Hepatocyte (in vitro differentiated cells): ENCODE data around the gene MXRA7. TPM values are rescaled to one million over a fixed set of nuclear protein-coding genes. Genes with fewer than 3 reads are reported as not detected.

Source experiments
- DNase-seq: peaks from one replicate; pipeline ENCODE4 v3.0.0-alpha.2; 2016; ENCODE audit warnings: low spot score
- H2AFZ ChIP-seq: fragments of 200-600 bp; sonication (generic); 2 replicates; pipeline ENCODE4 v1.6.0; 2016; ENCODE audit warnings: antibody characterized with exemption, mild to moderate bottlenecking
- H3K27ac ChIP-seq: fragments of 200-600 bp; sonication (generic); 2 replicates; pipeline ENCODE4 v1.5.1; 2016; ENCODE audit warnings: mild to moderate bottlenecking
- H3K27me3 ChIP-seq: fragments of 200-600 bp; sonication (generic); 2 replicates; pipeline ENCODE4 v1.6.1; 2016
- H3K36me3 ChIP-seq: fragments of 200-600 bp; sonication (generic); replicated peaks from 2 replicates; pipeline ENCODE4 v1.5.1; 2016; ENCODE audit warnings: low read depth; ENCODE audit not compliant: insufficient read depth
- H3K4me1 ChIP-seq: fragments of 200-600 bp; sonication (generic); 2 replicates; pipeline ENCODE4 v1.5.1; 2016; ENCODE audit warnings: mild to moderate bottlenecking, moderate library complexity; ENCODE audit not compliant: insufficient read depth
- H3K4me2 ChIP-seq: fragments of 200-600 bp; sonication (generic); 2 replicates; pipeline ENCODE4 v1.6.0; 2016
- H3K4me3 ChIP-seq: fragments of 200-600 bp; sonication (generic); 2 replicates; pipeline ENCODE4 v1.5.1; 2016; ENCODE audit warnings: mild to moderate bottlenecking
- H3K79me2 ChIP-seq: fragments of 200-600 bp; sonication (generic); 2 replicates; pipeline ENCODE4 v1.6.0; 2017; ENCODE audit warnings: mild to moderate bottlenecking
- H3K9me2 ChIP-seq: fragments of 200-600 bp; sonication (generic); replicated peaks from 2 replicates; pipeline ENCODE4 v1.6.0; 2017; ENCODE audit warnings: mild to moderate bottlenecking; ENCODE audit not compliant: insufficient read depth
- H3K9me3 ChIP-seq: fragments of 200-600 bp; sonication (generic); 2 replicates; pipeline ENCODE4 v1.5.1; 2016; ENCODE audit warnings: low read depth, mild to moderate bottlenecking
- H4K20me1 ChIP-seq: fragments of 200-600 bp; sonication (generic); 2 replicates; pipeline ENCODE4 v1.6.0; 2016; ENCODE audit warnings: mild to moderate bottlenecking; ENCODE audit not compliant: insufficient read depth, poor library complexity, severe bottlenecking
- CTCF ChIP-seq: fragments of 200-600 bp; sonication (generic); IDR thresholded peaks from 2 replicates; pipeline ENCODE4 v1.5.1; 2016; ENCODE audit warnings: antibody characterized with exemption, mild to moderate bottlenecking; ENCODE audit not compliant: poor library complexity
- EZH2 ChIP-seq: fragments of 200-600 bp; sonication (generic); IDR thresholded peaks from 2 replicates; pipeline ENCODE4 v1.6.1; 2016; ENCODE audit warnings: antibody characterized with exemption, mild to moderate bottlenecking, borderline replicate concordance
- EZH2phosphoT487 ChIP-seq: fragments of 200-600 bp; sonication (generic); IDR thresholded peaks from one replicate; pipeline ENCODE4 v1.6.1; 2018; ENCODE audit warnings: antibody characterized with exemption, mild to moderate bottlenecking, low read depth, moderate library complexity; ENCODE audit not compliant: unreplicated experiment, severe bottlenecking
- WGBS: methylation state at CpG from one replicate; pipeline ENCODE4 v1.1.6; 2016; ENCODE audit warnings: low lambda C conversion rate; ENCODE audit errors: missing lambda C conversion rate; 5-methylcytosine and 5-hydroxymethylcytosine counted together
- polyA plus RNA-seq: library from polyadenylated mRNA; unstranded; fragments of >200 nt; fragmentation: Nextera tagmentation; extraction: Ambion mirVana; gene quantifications from 2 replicates; pipeline ENCODE4 v1.2.1, GENCODE V29; 2016
- total RNA-seq: library from RNA; depleted of rRNA; stranded (reverse); fragments of >200 nt; gene quantifications from 2 replicates; pipeline ENCODE4 v1.2.3, GENCODE V29; 2014

The MXRA7 gene
- total and polyA plus RNA-seq, 2 experiments from 2014 or later, result 101 to 117 TPM

GRCh38 chr17:76721463-76721862 is 10.7 kb upstream of the MXRA7 start:
- H2AFZ ChIP-seq, result no peak overlapping the region
- H3K27ac ChIP-seq, result no peak overlapping the region
- WGBS, result 96% methylated on average over 10 of the region's 10 CpGs
- TF ChIP-seq EZH2phosphoT487, result no peak
- no peak for TF ChIP-seq EZH2
- no peak for TF ChIP-seq CTCF
- no peaks in the 10 kb centered on the region for H3K9me2 ChIP-seq
- H3K79me2 ChIP-seq, result peaks cover 44% of the 10 kb centered on the region
- no peak for DNase-seq
- H3K36me3 ChIP-seq, result peaks cover 11% of the 10 kb centered on the region
- H4K20me1 ChIP-seq, result peaks cover 6% of the 10 kb centered on the region
- H3K4me3 ChIP-seq, result no peak overlapping the region
- H3K4me1 ChIP-seq, result peaks cover 15% of the 10 kb centered on the region
- no peak overlapping the region for H3K4me2 ChIP-seq
- no peaks in the 10 kb centered on the region for H3K27me3 ChIP-seq
- H3K9me3 ChIP-seq, result no peaks in the 10 kb centered on the region

- no peak for DNase-seq
- TF ChIP-seq EZH2phosphoT487, result no peak
- no peak for TF ChIP-seq EZH2
- TF ChIP-seq CTCF, result no peak
- H3K79me2 ChIP-seq, result peaks cover 44% of the 10 kb centered on the region
- H3K4me2 ChIP-seq, result no peak overlapping the region
- no peak overlapping the region for H2AFZ ChIP-seq
- H3K9me2 ChIP-seq, result no peaks in the 10 kb centered on the region
- no peak overlapping the region for H3K4me3 ChIP-seq
- peaks cover 6% of the 10 kb centered on the region for H4K20me1 ChIP-seq
- WGBS, result 94% methylated on average over 9 of the region's 9 CpGs
- peaks cover 11% of the 10 kb centered on the region for H3K36me3 ChIP-seq
- H3K9me3 ChIP-seq, result no peaks in the 10 kb centered on the region
- H3K27me3 ChIP-seq, result no peaks in the 10 kb centered on the region
- H3K4me1 ChIP-seq, result peaks cover 15% of the 10 kb centered on the region
- no peak overlapping the region for H3K27ac ChIP-seq
These were observed 10.2 kb upstream of the MXRA7 start for GRCh38 chr17:76720941-76721340.

- H3K4me1 ChIP-seq, result peaks cover 13% of the 10 kb centered on the region
- no peak overlapping the region for H2AFZ ChIP-seq
- H3K9me3 ChIP-seq, result no peaks in the 10 kb centered on the region
- H3K27me3 ChIP-seq, result no peaks in the 10 kb centered on the region
- no peak for DNase-seq
- peaks cover 6% of the 10 kb centered on the region for H4K20me1 ChIP-seq
- H3K27ac ChIP-seq, result no peak overlapping the region
- WGBS, result 96% methylated on average over 9 of the region's 9 CpGs
- no peak overlapping the region for H3K4me2 ChIP-seq
- peaks cover 11% of the 10 kb centered on the region for H3K36me3 ChIP-seq
- no peak for TF ChIP-seq EZH2phosphoT487
- no peak for TF ChIP-seq EZH2
- TF ChIP-seq CTCF, result no peak
- no peaks in the 10 kb centered on the region for H3K9me2 ChIP-seq
- peaks cover 39% of the 10 kb centered on the region for H3K79me2 ChIP-seq
- no peak overlapping the region for H3K4me3 ChIP-seq
These were observed 9.4 kb upstream of the MXRA7 start for GRCh38 chr17:76720211-76720610.

- peaks cover 7% of the 10 kb centered on the region for H3K36me3 ChIP-seq
- H3K4me2 ChIP-seq, result no peak overlapping the region
- no peak overlapping the region for H2AFZ ChIP-seq
- no peaks in the 10 kb centered on the region for H3K27me3 ChIP-seq
- TF ChIP-seq EZH2 (no peak), EZH2phosphoT487 (no peak), CTCF (no peak)
- H3K4me3 ChIP-seq, result no peak overlapping the region
- H3K4me1 ChIP-seq, result no peaks in the 10 kb centered on the region
- WGBS, result 96% methylated on average over 16 of the region's 16 CpGs
- no peaks in the 10 kb centered on the region for H3K9me2 ChIP-seq
- no peaks in the 10 kb centered on the region for H4K20me1 ChIP-seq
- no peak for DNase-seq
- H3K79me2 ChIP-seq, result peaks cover 25% of the 10 kb centered on the region
- H3K9me3 ChIP-seq, result no peaks in the 10 kb centered on the region
- H3K27ac ChIP-seq, result no peak overlapping the region
These were observed 7.8 kb upstream of the MXRA7 start for GRCh38 chr17:76718516-76718915.
